K562 (cell line): ENCODE measurements around the gene ERCC3. TPM values are rescaled to one million over a fixed set of nuclear protein-coding genes. Genes with fewer than 3 reads are reported as not detected.

Experiments used
- KLF13 ChIP-seq: fragments of 450-650 bp; IDR thresholded peaks from 2 replicates; pipeline ENCODE4 v1.6.1; 2016; ENCODE audit warnings: missing genetic modification characterization, low read depth, mild to moderate bottlenecking, missing compliant biosample characterization, moderate library complexity, borderline replicate concordance
- ZNF311 ChIP-seq: fragments of 250-450 bp; sonication (Bioruptor Pico); IDR thresholded peaks from 2 replicates; pipeline ENCODE4 v1.4.0; 2020; ENCODE audit warnings: mild to moderate bottlenecking, moderate library complexity
- polyA plus RNA-seq, 8 experiments: library from polyadenylated mRNA; depleted of rRNA in 4 of 8; stranded (reverse) in 5 of 8; unstranded in 3 of 8; fragments of >200 nt; fragmentation: Nextera tagmentation in 2 of 8; fragmentation: Illumina TruSeq in 1 of 8; extraction: Ambion mirVana in 2 of 8; extraction: Trizol in 1 of 8; gene quantifications; 2 replicates each; pipeline versions ENCODE4 v1.2.1 to v1.2.3, GENCODE V29; 2011 to 2014; ENCODE audit warnings: inconsistent platforms in 1 of 8, missing spikeins in 1 of 8
- total RNA-seq, 7 experiments: library from RNA; depleted of rRNA in 6 of 7; stranded (reverse); fragments of >200 nt in 6 of 7; fragmentation: Illumina TruSeq in 2 of 7; extraction: Trizol in 2 of 7; gene quantifications; 2 replicates each; pipeline versions ENCODE4 v1.2.1 to v1.2.3, GENCODE V29; 2011 to 2021; ENCODE audit warnings: low replicate concordance in 1 of 7
- TF ChIP-seq, protein P1 (sequence below): fragments of 250-450 bp; sonication (Bioruptor Pico); IDR thresholded peaks from 2 replicates; pipeline ENCODE4 v1.4.0; 2020
- TF ChIP-seq, protein P2 (sequence below), 2 experiments: fragments of 450-650 bp; IDR thresholded peaks; 2 replicates each; pipeline ENCODE4 v1.6.1; 2016
- TF ChIP-seq, protein P3 (sequence below), 3 experiments: IDR thresholded peaks in 2 of 3; conservative IDR thresholded peaks in 1 of 3; 2 replicates each; pipeline ENCODE4 v1.5.1; 2011 to 2012; ENCODE audit warnings: low read length in 3 of 3, mild to moderate bottlenecking in 3 of 3, control low read depth in 2 of 3, improper control_type of control experiment in 1 of 3, inconsistent platforms in 1 of 3, low read depth in 1 of 3, mixed read lengths in 1 of 3, moderate library complexity in 1 of 3; ENCODE audit not compliant: insufficient read depth in 2 of 3

ERCC3 gene
- total and polyA plus RNA-seq, 9 of the 15 experiments (the other 6 are each of a cell fraction or from before 2014, with no cell fraction given) = 17.9 to 61.5 (median 43.1) TPM

DNA sequence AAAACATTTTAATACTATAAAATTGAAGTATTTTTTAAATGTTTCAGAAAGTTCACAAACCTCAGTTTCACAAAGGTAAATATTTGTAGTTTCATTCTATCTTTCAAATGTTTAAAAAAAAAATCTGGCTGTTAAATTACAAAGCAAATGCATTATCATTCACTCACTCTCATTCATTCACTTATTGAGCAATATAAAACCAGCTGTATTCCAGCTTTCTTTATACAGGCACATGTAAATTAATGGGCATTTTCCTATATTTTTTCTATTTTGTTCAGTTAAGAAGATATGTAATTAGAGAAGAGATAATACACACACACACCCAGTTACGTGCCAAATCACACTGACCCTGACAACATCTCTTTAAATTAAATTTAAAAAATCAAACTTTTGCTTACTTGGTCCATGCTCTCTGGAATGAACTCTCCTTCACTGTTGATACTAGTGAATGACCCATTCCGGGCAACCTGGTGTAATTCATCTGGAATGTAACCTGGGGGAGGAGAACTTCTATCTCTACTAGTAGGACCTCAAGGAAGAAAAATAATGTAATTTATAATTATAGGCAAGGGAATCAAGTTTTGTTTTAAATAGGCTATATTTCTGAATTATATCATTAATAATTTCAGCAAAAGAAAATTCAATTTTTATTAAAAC is 32.5 kb upstream of the ERCC3 start (continued):
- TF ChIP-seq, protein P1, sequence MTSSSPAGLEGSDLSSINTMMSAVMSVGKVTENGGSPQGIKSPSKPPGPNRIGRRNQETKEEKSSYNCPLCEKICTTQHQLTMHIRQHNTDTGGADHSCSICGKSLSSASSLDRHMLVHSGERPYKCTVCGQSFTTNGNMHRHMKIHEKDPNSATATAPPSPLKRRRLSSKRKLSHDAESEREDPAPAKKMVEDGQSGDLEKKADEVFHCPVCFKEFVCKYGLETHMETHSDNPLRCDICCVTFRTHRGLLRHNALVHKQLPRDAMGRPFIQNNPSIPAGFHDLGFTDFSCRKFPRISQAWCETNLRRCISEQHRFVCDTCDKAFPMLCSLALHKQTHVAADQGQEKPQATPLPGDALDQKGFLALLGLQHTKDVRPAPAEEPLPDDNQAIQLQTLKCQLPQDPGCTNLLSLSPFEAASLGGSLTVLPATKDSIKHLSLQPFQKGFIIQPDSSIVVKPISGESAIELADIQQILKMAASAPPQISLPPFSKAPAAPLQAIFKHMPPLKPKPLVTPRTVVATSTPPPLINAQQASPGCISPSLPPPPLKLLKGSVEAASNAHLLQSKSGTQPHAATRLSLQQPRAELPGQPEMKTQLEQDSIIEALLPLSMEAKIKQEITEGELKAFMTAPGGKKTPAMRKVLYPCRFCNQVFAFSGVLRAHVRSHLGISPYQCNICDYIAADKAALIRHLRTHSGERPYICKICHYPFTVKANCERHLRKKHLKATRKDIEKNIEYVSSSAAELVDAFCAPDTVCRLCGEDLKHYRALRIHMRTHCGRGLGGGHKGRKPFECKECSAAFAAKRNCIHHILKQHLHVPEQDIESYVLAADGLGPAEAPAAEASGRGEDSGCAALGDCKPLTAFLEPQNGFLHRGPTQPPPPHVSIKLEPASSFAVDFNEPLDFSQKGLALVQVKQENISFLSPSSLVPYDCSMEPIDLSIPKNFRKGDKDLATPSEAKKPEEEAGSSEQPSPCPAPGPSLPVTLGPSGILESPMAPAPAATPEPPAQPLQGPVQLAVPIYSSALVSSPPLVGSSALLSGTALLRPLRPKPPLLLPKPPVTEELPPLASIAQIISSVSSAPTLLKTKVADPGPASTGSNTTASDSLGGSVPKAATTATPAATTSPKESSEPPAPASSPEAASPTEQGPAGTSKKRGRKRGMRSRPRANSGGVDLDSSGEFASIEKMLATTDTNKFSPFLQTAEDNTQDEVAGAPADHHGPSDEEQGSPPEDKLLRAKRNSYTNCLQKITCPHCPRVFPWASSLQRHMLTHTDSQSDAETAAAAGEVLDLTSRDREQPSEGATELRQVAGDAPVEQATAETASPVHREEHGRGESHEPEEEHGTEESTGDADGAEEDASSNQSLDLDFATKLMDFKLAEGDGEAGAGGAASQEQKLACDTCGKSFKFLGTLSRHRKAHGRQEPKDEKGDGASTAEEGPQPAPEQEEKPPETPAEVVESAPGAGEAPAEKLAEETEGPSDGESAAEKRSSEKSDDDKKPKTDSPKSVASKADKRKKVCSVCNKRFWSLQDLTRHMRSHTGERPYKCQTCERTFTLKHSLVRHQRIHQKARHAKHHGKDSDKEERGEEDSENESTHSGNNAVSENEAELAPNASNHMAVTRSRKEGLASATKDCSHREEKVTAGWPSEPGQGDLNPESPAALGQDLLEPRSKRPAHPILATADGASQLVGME (CRISPR knock-in tag) = no peak
- TF ChIP-seq ZNF311 (CRISPR knock-in tag) (no peak), KLF13 (tag) (no peak)
- TF ChIP-seq, protein P2, sequence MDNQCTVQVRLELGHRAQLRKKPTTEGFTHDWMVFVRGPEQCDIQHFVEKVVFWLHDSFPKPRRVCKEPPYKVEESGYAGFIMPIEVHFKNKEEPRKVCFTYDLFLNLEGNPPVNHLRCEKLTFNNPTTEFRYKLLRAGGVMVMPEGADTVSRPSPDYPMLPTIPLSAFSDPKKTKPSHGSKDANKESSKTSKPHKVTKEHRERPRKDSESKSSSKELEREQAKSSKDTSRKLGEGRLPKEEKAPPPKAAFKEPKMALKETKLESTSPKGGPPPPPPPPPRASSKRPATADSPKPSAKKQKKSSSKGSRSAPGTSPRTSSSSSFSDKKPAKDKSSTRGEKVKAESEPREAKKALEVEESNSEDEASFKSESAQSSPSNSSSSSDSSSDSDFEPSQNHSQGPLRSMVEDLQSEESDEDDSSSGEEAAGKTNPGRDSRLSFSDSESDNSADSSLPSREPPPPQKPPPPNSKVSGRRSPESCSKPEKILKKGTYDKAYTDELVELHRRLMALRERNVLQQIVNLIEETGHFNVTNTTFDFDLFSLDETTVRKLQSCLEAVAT (IDR thresholded peaks at IDR 0.05) = no peak
- TF ChIP-seq, protein P3, sequence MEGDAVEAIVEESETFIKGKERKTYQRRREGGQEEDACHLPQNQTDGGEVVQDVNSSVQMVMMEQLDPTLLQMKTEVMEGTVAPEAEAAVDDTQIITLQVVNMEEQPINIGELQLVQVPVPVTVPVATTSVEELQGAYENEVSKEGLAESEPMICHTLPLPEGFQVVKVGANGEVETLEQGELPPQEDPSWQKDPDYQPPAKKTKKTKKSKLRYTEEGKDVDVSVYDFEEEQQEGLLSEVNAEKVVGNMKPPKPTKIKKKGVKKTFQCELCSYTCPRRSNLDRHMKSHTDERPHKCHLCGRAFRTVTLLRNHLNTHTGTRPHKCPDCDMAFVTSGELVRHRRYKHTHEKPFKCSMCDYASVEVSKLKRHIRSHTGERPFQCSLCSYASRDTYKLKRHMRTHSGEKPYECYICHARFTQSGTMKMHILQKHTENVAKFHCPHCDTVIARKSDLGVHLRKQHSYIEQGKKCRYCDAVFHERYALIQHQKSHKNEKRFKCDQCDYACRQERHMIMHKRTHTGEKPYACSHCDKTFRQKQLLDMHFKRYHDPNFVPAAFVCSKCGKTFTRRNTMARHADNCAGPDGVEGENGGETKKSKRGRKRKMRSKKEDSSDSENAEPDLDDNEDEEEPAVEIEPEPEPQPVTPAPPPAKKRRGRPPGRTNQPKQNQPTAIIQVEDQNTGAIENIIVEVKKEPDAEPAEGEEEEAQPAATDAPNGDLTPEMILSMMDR (IDR thresholded peaks at IDR 0.05 in 2 of 3, conservative IDR thresholded peaks at IDR 0.05 in 1 of 3; ENCODE audit: insufficient read depth in 2 of 3, low read depth in 1 of 3, low read length in 3 of 3) = no peak
